Hepatocyte (in vitro differentiated cells): ENCODE data around the gene ARHGAP12.

Source experiments
- EZH2 ChIP-seq: fragments of 200-600 bp; sonication (generic); IDR thresholded peaks from 2 replicates; pipeline ENCODE4 v1.6.1; 2016; ENCODE audit warnings: antibody characterized with exemption, mild to moderate bottlenecking, borderline replicate concordance
- EZH2phosphoT487 ChIP-seq: fragments of 200-600 bp; sonication (generic); IDR thresholded peaks from one replicate; pipeline ENCODE4 v1.6.1; 2018; ENCODE audit warnings: antibody characterized with exemption, mild to moderate bottlenecking, low read depth, moderate library complexity; ENCODE audit not compliant: unreplicated experiment, severe bottlenecking
- TF ChIP-seq, protein P1 (sequence below): fragments of 200-600 bp; sonication (generic); IDR thresholded peaks from 2 replicates; pipeline ENCODE4 v1.5.1; 2016; ENCODE audit warnings: antibody characterized with exemption, mild to moderate bottlenecking; ENCODE audit not compliant: poor library complexity

- TF ChIP-seq, protein P1, sequence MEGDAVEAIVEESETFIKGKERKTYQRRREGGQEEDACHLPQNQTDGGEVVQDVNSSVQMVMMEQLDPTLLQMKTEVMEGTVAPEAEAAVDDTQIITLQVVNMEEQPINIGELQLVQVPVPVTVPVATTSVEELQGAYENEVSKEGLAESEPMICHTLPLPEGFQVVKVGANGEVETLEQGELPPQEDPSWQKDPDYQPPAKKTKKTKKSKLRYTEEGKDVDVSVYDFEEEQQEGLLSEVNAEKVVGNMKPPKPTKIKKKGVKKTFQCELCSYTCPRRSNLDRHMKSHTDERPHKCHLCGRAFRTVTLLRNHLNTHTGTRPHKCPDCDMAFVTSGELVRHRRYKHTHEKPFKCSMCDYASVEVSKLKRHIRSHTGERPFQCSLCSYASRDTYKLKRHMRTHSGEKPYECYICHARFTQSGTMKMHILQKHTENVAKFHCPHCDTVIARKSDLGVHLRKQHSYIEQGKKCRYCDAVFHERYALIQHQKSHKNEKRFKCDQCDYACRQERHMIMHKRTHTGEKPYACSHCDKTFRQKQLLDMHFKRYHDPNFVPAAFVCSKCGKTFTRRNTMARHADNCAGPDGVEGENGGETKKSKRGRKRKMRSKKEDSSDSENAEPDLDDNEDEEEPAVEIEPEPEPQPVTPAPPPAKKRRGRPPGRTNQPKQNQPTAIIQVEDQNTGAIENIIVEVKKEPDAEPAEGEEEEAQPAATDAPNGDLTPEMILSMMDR, result no peak
- TF ChIP-seq EZH2 (no peak), EZH2phosphoT487 (no peak)
These were observed 50.1 kb downstream of the ARHGAP12 start for GRCh38 chr10:31878486-31878885.
